Esophagus squamous epithelium (tissue), 5 donors: ENCODE results near the gene GDF3. TPM values are rescaled to one million over a fixed set of nuclear protein-coding genes. Genes with fewer than 3 reads are reported as not detected.

ENCODE experiments used
- DNase-seq: peaks from one replicate; lab custom pipeline; 2025; lab: John Stamatoyannopoulos, UW
- H3K27ac ChIP-seq, 4 donors: fragments of 200-600 bp; sonication (generic); one replicate each; pipeline ENCODE4 v1.5.1; 2016 to 2019; ENCODE audit warnings: mild to moderate bottlenecking in 1 of 4
- H3K27me3 ChIP-seq, 4 donors: fragments of 200-600 bp; sonication (generic); 1 replicate in 3 of 4; 2 replicates in 1 of 4; pipeline versions ENCODE4 v1.5.1 to v1.6.0; 2017 to 2021; ENCODE audit warnings: antibody characterized with exemption in 1 of 4
- H3K36me3 ChIP-seq, 3 donors: fragments of 200-600 bp; sonication (generic); one replicate each; pipeline ENCODE4 v1.5.1; 2016 to 2019
- H3K4me1 ChIP-seq, 3 donors: fragments of 200-600 bp; sonication (generic); one replicate each; pipeline ENCODE4 v1.5.1; 2017 to 2019
- H3K4me3 ChIP-seq, 4 donors: fragments of 200-600 bp; sonication (generic); 1 replicate in 3 of 4; 2 replicates in 1 of 4; pipeline ENCODE4 v1.5.1; 2016 to 2019; ENCODE audit warnings: mild to moderate bottlenecking in 2 of 4, moderate library complexity in 1 of 4
- H3K9me3 ChIP-seq, 3 donors: fragments of 200-600 bp; sonication (generic); one replicate each; pipeline ENCODE4 v1.5.1; 2016 to 2019
- CTCF ChIP-seq, 6 experiments: fragments of 450-650 bp in 4 of 6; fragments of 200-600 bp in 2 of 6; sonication (generic) in 2 of 6; IDR thresholded peaks; one replicate each; pipeline ENCODE4 v1.5.1; 2016 to 2019; ENCODE audit warnings: antibody characterized with exemption in 6 of 6, mild to moderate bottlenecking in 4 of 6, moderate library complexity in 4 of 6
- POLR2A ChIP-seq, 4 donors: fragments of 450-650 bp; IDR thresholded peaks; one replicate each; pipeline ENCODE4 v1.6.1; 2017; ENCODE audit warnings: antibody characterized with exemption in 4 of 4, mild to moderate bottlenecking in 4 of 4, moderate library complexity in 3 of 4
- WGBS, 2 donors: methylation state at CpG; one replicate each; pipeline ENCODE4 v1.1.5; 2018; 5-methylcytosine and 5-hydroxymethylcytosine counted together
- intact Hi-C: fragments of 100-400 bp; cut with DNase I; formaldehyde crosslinking; loops from one replicate; pipeline ENCODE4 v1.15.0; 2022
- total RNA-seq, 4 donors: library from RNA; depleted of rRNA; stranded (reverse); fragments of >200 nt; gene quantifications; one replicate each; pipeline ENCODE4 v1.1.0, GENCODE V29; 2016
- donor health status: DM: yes; HTN: yes; CAD: no.

Gene GDF3
- total RNA-seq, 4 donors from 2014 or later, result not detected

- Histone ChIP-seq H3K4me3 (no peak overlapping the region), H3K36me3 (no peaks in the 10 kb centered on the region), H3K9me3 (no peaks in the 10 kb centered on the region), H3K4me1 (no peaks in the 10 kb centered on the region), H3K27ac (no peak overlapping the region), H3K27me3 (no peaks in the 10 kb centered on the region)
- WGBS, 2 donors, result 48 to 59% methylated on average over 5 of the region's 5 CpGs
- TF ChIP-seq POLR2A (IDR thresholded peaks at IDR 0.05), result no peak
- intact Hi-C loops, result no loop called here
- no peak for DNase-seq
Observed at GRCh38 chr12:7650091-7650490, 45.5 kb downstream of the GDF3 start.

- no peaks in the 10 kb centered on the region for H3K36me3 ChIP-seq
- H3K9me3 ChIP-seq, result no peaks in the 10 kb centered on the region
- no peak for DNase-seq
- 0% methylated on average over 1 of the region's 1 CpG for WGBS, 2 donors
- no peak for TF ChIP-seq POLR2A (IDR thresholded peaks at IDR 0.05)
- no peak for TF ChIP-seq CTCF (IDR thresholded peaks at IDR 0.05)
- no peak overlapping the region for H3K27ac ChIP-seq
- H3K4me1 ChIP-seq, result no peaks in the 10 kb centered on the region
- H3K4me3 ChIP-seq, result no peak overlapping the region
- no peaks in the 10 kb centered on the region for H3K27me3 ChIP-seq
- intact Hi-C loops, result no loop called here
Observed at GRCh38 chr12:7647071-7647470, 48.5 kb downstream of the GDF3 start.

- 71 to 73% methylated on average over 2 to 3 of the region's 3 CpGs for WGBS, 2 donors
- TF ChIP-seq CTCF (IDR thresholded peaks at IDR 0.05) (no peak), POLR2A (IDR thresholded peaks at IDR 0.05) (no peak)
- intact Hi-C loops, result no loop called here
Observed at GRCh38 chr12:7646178-7646475, 49.4 kb downstream of the GDF3 start.

GRCh38 chr12:7645395-7646177 lies 50.0 kb downstream of the GDF3 start:
- no peak for DNase-seq

More at GRCh38 chr12:7646178-7646475, 49.4 kb downstream of the GDF3 start:
- H3K4me3 ChIP-seq, result no peak overlapping the region
- no peaks in the 10 kb centered on the region for H3K9me3 ChIP-seq
- no peaks in the 10 kb centered on the region for H3K36me3 ChIP-seq
- H3K27me3 ChIP-seq, result no peaks in the 10 kb centered on the region
- no peaks in the 10 kb centered on the region for H3K4me1 ChIP-seq
- H3K27ac ChIP-seq, result no peak overlapping the region
- no peak for DNase-seq

GRCh38 chr12:7642876-7643309 lies 52.7 kb downstream of the GDF3 start:
- Histone ChIP-seq H3K27ac (no peak overlapping the region), H3K27me3 (peaks cover 0 to 7% (median 0%) of the 10 kb centered on the region in 4 donors), H3K4me1 (peaks cover 0 to 12% (median 0%) of the 10 kb centered on the region in 3 donors), H3K36me3 (no peaks in the 10 kb centered on the region), H3K4me3 (no peak overlapping the region), H3K9me3 (no peaks in the 10 kb centered on the region)
- TF ChIP-seq POLR2A (IDR thresholded peaks at IDR 0.05), result no peak
- peak in 5 of 6 experiments; percentile 32 to 66 (median 39) for TF ChIP-seq CTCF (IDR thresholded peaks at IDR 0.05)
- whole genome bisulfite sequencing, 2 donors, result 51 to 54% methylated on average over 8 of the region's 8 CpGs
- intact Hi-C loops, result loop anchor here (5.0 kb wide), 1 partner anchor 421 kb away; no protein-coding TSS in a partner anchor
- DNase-seq, result no peak

More at GRCh38 chr12:7645395-7646177, 50.0 kb downstream of the GDF3 start:
- H3K4me1 ChIP-seq, result no peaks in the 10 kb centered on the region
- no peak overlapping the region for H3K4me3 ChIP-seq
- H3K27ac ChIP-seq, result no peak overlapping the region
- H3K27me3 ChIP-seq, result no peaks in the 10 kb centered on the region
- no peaks in the 10 kb centered on the region for H3K36me3 ChIP-seq
- peak; percentile 47 to 88 (median 69) for TF ChIP-seq CTCF (IDR thresholded peaks at IDR 0.05)
- TF ChIP-seq POLR2A (IDR thresholded peaks at IDR 0.05), result no peak
- no peaks in the 10 kb centered on the region for H3K9me3 ChIP-seq
- intact Hi-C loops, result no loop called here
- 15 to 24% methylated on average over 8 of the region's 8 CpGs for WGBS, 2 donors
